Muscle layer of colon (tissue), 2 donors: Measurements from ENCODE around the gene GSG1L.

Source experiments
- H3K27ac ChIP-seq: one replicate; pipeline ENCODE4 v1.7.0; 2013; ENCODE audit warnings: low read depth, mild to moderate bottlenecking, low read length, moderate library complexity
- H3K27me3 ChIP-seq, 2 donors: one replicate each; pipeline ENCODE4 v1.7.0; 2013; ENCODE audit warnings: low read length in 2 of 2, mild to moderate bottlenecking in 2 of 2; ENCODE audit not compliant: insufficient read depth in 2 of 2, control insufficient read depth in 1 of 2
- H3K36me3 ChIP-seq: one replicate; pipeline ENCODE4 v1.7.0; 2013; ENCODE audit warnings: mild to moderate bottlenecking, low read length; ENCODE audit not compliant: insufficient read depth
- H3K4me1 ChIP-seq: one replicate; pipeline ENCODE4 v1.7.0; 2013; ENCODE audit warnings: mild to moderate bottlenecking, low read length; ENCODE audit not compliant: insufficient read depth
- H3K4me3 ChIP-seq, 2 donors: one replicate each; pipeline ENCODE4 v1.7.0; 2013; ENCODE audit warnings: low read length in 2 of 2, low read depth in 1 of 2, mild to moderate bottlenecking in 1 of 2, moderate library complexity in 1 of 2
- H3K9ac ChIP-seq: one replicate; pipeline ENCODE4 v1.7.0; 2013; ENCODE audit warnings: low read length
- H3K9me3 ChIP-seq: one replicate; pipeline ENCODE4 v1.7.0; 2013; ENCODE audit warnings: mild to moderate bottlenecking, low read length
- donor health status: abdominal sarcoma.
- donor health status: Adenocarcinoma of cecum.

GSG1L gene

DNA sequence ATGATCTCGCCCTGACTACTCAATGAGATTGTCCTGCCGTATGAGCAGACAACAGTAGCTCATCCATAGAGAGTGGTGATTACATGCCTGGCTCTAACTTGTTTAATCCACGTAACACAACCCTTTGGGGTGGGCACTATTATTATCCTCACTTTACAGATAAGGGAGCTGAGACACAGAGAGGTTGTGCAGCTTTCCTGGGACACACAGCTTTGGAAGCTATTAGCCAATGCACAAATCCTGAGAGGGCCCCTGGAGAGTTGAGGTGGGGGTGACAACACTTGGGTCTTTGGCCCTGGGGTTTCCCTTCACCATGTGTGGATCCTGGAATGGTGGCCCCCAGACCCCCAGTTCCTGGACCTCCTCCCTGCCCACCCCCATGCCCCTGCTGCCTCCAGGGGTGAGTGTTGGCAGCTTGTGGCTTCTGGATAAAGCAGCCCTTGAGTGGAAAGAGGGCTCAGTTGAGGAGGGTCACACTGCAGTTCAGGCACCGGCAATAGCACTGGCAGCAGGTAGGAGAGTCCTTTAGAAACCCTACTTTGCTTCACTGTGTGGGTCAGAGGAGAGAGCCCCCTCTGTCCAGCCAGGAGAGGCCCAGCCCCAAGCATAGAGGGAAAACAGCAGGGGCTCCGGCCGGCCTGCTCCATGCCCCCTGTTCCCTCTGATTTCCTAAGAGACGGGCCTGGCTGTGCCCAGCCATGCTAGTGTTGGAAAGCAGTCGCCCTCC is 282.9 kb downstream of the GSG1L start:
- H3K9me3 ChIP-seq: no peaks in the 10 kb centered on the region
- no peaks in the 10 kb centered on the region for H3K4me1 ChIP-seq
- H3K4me3 ChIP-seq: no peak overlapping the region
- no peaks in the 10 kb centered on the region for H3K36me3 ChIP-seq
- no peak overlapping the region for H3K9ac ChIP-seq
- H3K27ac ChIP-seq: no peak overlapping the region
- H3K27me3 ChIP-seq: peaks cover 0 to 7% of the 10 kb centered on the region in 2 donors

- H3K36me3 ChIP-seq: no peaks in the 10 kb centered on the region
- no peak overlapping the region for H3K9ac ChIP-seq
- H3K27ac ChIP-seq: no peak overlapping the region
- no peak overlapping the region for H3K4me3 ChIP-seq
- H3K4me1 ChIP-seq: no peaks in the 10 kb centered on the region
- H3K27me3 ChIP-seq: peaks cover 0 to 5% of the 10 kb centered on the region in 2 donors
- H3K9me3 ChIP-seq: no peaks in the 10 kb centered on the region
Measured at GRCh38 chr16:27779641-27780164, 283.8 kb downstream of the GSG1L start.

DNA sequence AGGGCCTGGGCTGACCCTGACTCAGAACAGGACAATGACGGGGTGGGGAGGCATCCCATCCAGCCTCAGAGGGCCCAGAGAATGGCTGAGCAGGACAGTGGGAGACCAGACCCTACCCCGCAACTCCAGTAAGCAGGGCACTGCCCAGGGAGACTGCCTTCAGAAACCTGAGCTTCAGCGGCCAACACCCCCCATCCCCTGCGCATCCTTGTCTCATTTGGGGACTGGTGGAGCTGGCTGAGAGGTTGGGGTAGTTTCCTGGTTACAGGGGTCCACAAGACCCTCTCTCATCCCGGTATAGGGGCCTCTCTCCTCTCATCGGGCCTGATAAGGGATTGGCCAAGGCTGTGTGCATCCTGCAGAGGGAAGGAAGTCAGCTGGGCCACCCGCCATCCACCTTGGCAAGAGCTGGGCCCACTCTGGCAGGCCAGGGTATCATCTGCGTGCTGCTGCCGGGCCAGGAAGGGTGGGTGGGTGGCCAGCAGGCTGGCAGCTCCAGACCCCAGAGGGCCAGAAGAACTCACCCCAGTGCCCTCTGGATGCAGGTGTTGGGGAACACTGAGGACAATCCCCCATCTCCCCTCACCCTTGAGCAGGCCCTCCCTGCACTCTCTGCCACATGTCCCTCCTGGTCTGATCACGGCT is 284.5 kb downstream of the GSG1L start:
- Histone ChIP-seq H3K27ac (no peak overlapping the region), H3K4me3 (no peak overlapping the region), H3K9me3 (no peaks in the 10 kb centered on the region), H3K4me1 (no peaks in the 10 kb centered on the region), H3K27me3 (no peaks in the 10 kb centered on the region), H3K36me3 (no peaks in the 10 kb centered on the region), H3K9ac (no peak overlapping the region)

GRCh38 chr16:27778171-27778925 is 285.2 kb downstream of the GSG1L start:
- Histone ChIP-seq H3K4me1 (no peaks in the 10 kb centered on the region), H3K27ac (no peak overlapping the region), H3K36me3 (peaks cover under 1% of the 10 kb centered on the region), H3K27me3 (no peaks in the 10 kb centered on the region), H3K4me3 (no peak overlapping the region), H3K9ac (no peak overlapping the region), H3K9me3 (no peaks in the 10 kb centered on the region)

- peaks cover 4% of the 10 kb centered on the region for H3K36me3 ChIP-seq
- no peak overlapping the region for H3K27ac ChIP-seq
- H3K27me3 ChIP-seq: no peaks in the 10 kb centered on the region
- no peak overlapping the region for H3K4me3 ChIP-seq
- no peak overlapping the region for H3K9ac ChIP-seq
- no peaks in the 10 kb centered on the region for H3K9me3 ChIP-seq
- H3K4me1 ChIP-seq: no peaks in the 10 kb centered on the region
Measured at GRCh38 chr16:27777527-27777926, 286.0 kb downstream of the GSG1L start.

DNA sequence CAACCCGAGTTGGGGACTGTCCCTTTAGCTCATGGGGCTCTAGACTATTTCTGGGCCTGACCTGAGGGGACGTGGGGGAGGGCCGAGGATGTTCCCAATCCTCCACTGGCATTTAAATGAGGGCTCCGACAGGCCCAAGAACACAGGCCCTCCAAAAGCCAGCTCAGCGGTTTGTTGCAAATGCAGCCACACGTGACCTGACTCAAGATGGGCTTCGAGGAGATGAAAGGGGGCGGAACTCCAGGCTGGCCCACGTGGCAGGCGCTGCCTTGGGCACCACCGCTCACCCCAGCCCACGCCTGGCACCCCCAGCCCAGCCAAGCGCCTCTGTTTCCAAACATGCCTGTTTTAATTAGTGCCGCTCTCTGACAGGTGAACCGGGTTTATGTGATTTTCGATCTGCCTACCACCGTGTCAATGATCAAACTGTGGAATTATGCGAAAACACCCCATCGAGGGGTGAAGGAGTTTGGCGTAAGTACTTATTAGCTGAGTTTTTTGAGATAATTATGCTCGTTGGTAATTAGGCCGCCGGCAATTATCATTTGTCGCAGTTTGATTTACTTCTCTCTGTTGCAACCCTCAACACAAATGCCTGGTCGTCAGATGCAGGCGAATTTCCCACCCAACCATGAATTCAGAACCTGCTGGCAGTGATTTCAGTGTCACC is 286.8 kb downstream of the GSG1L start:
- Histone ChIP-seq H3K27ac (no peak overlapping the region), H3K9ac (no peak overlapping the region), H3K9me3 (no peaks in the 10 kb centered on the region), H3K4me1 (no peaks in the 10 kb centered on the region), H3K36me3 (peaks cover 4% of the 10 kb centered on the region), H3K27me3 (no peaks in the 10 kb centered on the region), H3K4me3 (no peak overlapping the region)

- H3K36me3 ChIP-seq: peaks cover 4% of the 10 kb centered on the region
- no peaks in the 10 kb centered on the region for H3K4me1 ChIP-seq
- no peak overlapping the region for H3K4me3 ChIP-seq
- no peak overlapping the region for H3K27ac ChIP-seq
- H3K27me3 ChIP-seq: no peaks in the 10 kb centered on the region
- no peaks in the 10 kb centered on the region for H3K9me3 ChIP-seq
- no peak overlapping the region for H3K9ac ChIP-seq
Measured at GRCh38 chr16:27775254-27775653, 288.3 kb downstream of the GSG1L start.

DNA sequence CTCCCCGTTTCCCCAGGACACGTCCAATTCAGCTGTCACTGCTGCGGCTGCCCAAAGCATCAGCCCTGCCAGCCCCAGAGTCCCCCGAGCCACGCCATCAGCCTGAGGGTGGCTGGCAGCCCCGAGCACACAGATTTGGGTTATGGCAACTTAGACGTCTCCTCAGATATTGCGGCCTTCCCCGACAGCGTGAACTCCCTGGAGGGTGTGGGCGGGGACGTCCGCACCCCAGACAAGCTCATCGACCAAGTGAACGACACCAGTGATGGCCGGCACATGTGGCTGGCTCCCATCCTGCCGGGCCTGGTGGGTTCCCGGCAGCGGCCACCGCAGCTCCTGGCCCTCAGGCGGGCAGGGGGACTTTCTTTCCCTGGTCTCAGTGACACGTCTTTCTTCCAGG is 288.7 kb downstream of the GSG1L start:
- Histone ChIP-seq H3K4me3 (no peak overlapping the region), H3K27ac (no peak overlapping the region), H3K36me3 (peaks cover 4% of the 10 kb centered on the region), H3K4me1 (no peaks in the 10 kb centered on the region), H3K27me3 (no peaks in the 10 kb centered on the region), H3K9me3 (no peaks in the 10 kb centered on the region), H3K9ac (no peak overlapping the region)

- Histone ChIP-seq H3K4me1 (no peaks in the 10 kb centered on the region), H3K9me3 (no peaks in the 10 kb centered on the region), H3K9ac (no peak overlapping the region), H3K27me3 (no peaks in the 10 kb centered on the region), H3K36me3 (peaks cover 4% of the 10 kb centered on the region), H3K27ac (no peak overlapping the region), H3K4me3 (no peak overlapping the region)
Measured at GRCh38 chr16:27773344-27773743, 290.2 kb downstream of the GSG1L start.

DNA sequence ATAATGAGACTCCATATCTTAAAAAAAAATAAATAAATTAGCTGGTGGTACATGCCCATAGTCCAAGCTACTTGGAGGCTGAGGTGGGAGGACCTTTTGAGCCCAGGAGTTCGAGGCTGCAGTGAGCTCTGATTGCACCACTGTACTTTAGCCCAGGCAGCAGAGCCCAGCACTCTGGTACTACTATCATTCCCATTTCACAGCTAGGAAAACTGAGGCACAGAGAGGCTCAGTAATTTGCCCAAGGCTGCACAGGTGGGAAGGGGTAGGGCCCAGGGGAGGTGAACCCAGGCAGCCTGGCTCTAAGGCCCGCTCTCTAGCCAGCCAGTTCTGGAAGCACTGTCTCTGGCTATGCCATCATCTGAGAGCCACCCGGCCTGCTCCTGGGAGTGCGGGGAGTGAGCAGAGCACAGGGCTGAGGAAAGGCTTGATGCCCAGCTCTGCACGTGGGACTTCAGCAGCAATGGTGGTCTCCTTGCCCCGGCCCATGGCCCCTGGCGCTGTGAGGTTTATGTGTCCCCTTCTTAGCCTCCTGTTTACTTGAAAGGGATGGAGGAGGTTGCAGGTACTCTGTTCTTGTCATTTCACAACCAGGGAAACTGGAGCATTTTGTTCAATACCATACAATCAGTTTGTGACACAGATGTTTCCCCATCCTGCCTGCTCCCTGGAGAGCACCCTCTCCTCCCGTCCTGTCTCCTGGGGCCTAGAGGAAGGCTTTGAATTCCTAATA is 291.3 kb downstream of the GSG1L start:
- H3K27me3 ChIP-seq: no peaks in the 10 kb centered on the region
- H3K9ac ChIP-seq: no peak overlapping the region
- H3K9me3 ChIP-seq: no peaks in the 10 kb centered on the region
- peaks cover 4% of the 10 kb centered on the region for H3K36me3 ChIP-seq
- H3K27ac ChIP-seq: no peak overlapping the region
- H3K4me3 ChIP-seq: no peak overlapping the region
- H3K4me1 ChIP-seq: no peaks in the 10 kb centered on the region
